ENCODE results near the gene OR4K5. TPM values are rescaled to one million over a fixed set of nuclear protein-coding genes. Genes with fewer than 3 reads are reported as not detected.
"Not testable (repeated sequence)": the region's sequence is repeated elsewhere in the genome, so short reads cannot be mapped to it uniquely, and the experiment has no call there.

The OR4K5 gene
- not detected in 2 replicates for total RNA-seq (2014; rRNA removed; shearing (Covaris generic))

GRCh38 chr14:19920021-19920657 is at the start of gene OR4K5:
Gene OR4K5 (plus strand): TSS chr14:19920607. CDS start chr14:19920607, 0 bp downstream.
- DNase-seq (ENCODE audit: low spot score) = peak; percentile 89

- DNase-seq (ENCODE audit: low spot score) = no peak
Measured at GRCh38 chr14:19873178-19873577, 47.2 kb upstream of the OR4K5 start.

- no peak for DNase-seq (ENCODE audit: low spot score)
Measured at GRCh38 chr14:19874842-19875241, 45.6 kb upstream of the OR4K5 start, which contains the start of gene OR4K2. Gene OR4K2 (plus strand): TSS chr14:19875142. CDS start chr14:19876268, 1,126 bp downstream.

- peak; percentile 25 for DNase-seq (ENCODE audit: low spot score)
Measured at GRCh38 chr14:19878029-19878642, 42.3 kb upstream of the OR4K5 start.

GRCh38 chr14:19895282-19895681 is 25.1 kb upstream of the OR4K5 start:
- no peak for DNase-seq (ENCODE audit: low spot score)

GRCh38 chr14:19900999-19901398 is 19.4 kb upstream of the OR4K5 start:
- no peak for DNase-seq (ENCODE audit: low spot score)

GRCh38 chr14:19902409-19902808 is 18.0 kb upstream of the OR4K5 start:
- no peak for DNase-seq (ENCODE audit: low spot score)

- DNase-seq (ENCODE audit: low spot score) = no peak
Measured at GRCh38 chr14:19906665-19907064, 13.7 kb upstream of the OR4K5 start.

- no peak for DNase-seq (ENCODE audit: low spot score)
Measured at GRCh38 chr14:19911114-19911513, 9.3 kb upstream of the OR4K5 start.

- DNase-seq (ENCODE audit: low spot score) = no peak
Measured at GRCh38 chr14:19917243-19917642, 3.2 kb upstream of the OR4K5 start.

GRCh38 chr14:19917955-19918518 is 2.4 kb upstream of the OR4K5 start:
- DNase-seq (ENCODE audit: low spot score) = peak; percentile 45

GRCh38 chr14:19918553-19919264 is 1.7 kb upstream of the OR4K5 start:
- DNase-seq (ENCODE audit: low spot score) = peak; percentile 38

GRCh38 chr14:19930617-19931016 is 10.2 kb downstream of the OR4K5 start, which contains the start of gene OR4K1:
Gene OR4K1 (plus strand): TSS chr14:19930917. CDS start chr14:19935667, 4,750 bp downstream.
- DNase-seq (ENCODE audit: low spot score) = no peak

- DNase-seq (ENCODE audit: low spot score) = no peak
Measured at GRCh38 chr14:19941668-19942067, 21.3 kb downstream of the OR4K5 start.

- DNase-seq (ENCODE audit: low spot score) = peak; percentile 56
Measured at GRCh38 chr14:19947413-19948090, 27.1 kb downstream of the OR4K5 start.

GRCh38 chr14:19949218-19949617 is 28.8 kb downstream of the OR4K5 start:
- DNase-seq (ENCODE audit: low spot score) = no peak

GRCh38 chr14:19969735-19970134 is 49.3 kb downstream of the OR4K5 start:
- not testable (repeated sequence) for DNase-seq (ENCODE audit: low spot score)
